Measurements from ENCODE around the gene ARMH4. TPM values are rescaled to one million over a fixed set of nuclear protein-coding genes. Genes with fewer than 3 reads are reported as not detected.

Gene ARMH4
- total RNA-seq, 1 experiment from 2014 or later, result 42.6 TPM

DNA sequence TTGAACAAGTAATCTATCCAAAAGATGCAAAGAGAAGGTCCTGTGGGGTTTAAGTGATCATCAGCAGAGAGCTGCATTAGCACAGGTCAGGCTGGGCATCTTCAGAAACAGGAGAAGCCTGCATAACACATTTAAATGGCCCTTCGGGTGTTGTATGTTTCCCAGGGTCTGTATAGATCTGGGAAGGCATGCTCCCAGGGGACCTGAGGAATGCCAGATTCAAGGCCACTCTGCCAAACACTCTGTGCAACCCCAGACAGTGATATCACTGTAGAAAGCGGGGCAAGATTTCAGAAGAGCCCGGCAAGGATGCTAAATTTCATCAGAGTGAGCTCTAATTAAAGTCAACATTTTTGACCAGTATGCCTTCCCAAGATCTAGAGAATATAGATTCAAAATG lies 92.9 kb downstream of the ARMH4 start:
- no peak overlapping the region for H2BK20ac ChIP-seq (ENCODE audit: low read depth, low read length, poor library complexity, severe bottlenecking)
- no CpG with 5 or more reads among the region's 3 CpGs for WGBS (ENCODE audit: extremely low coverage, insufficient read length, low lambda C conversion rate)
- no peak overlapping the region for H3K4me3 Mint-ChIP-seq

More for the DNA sequence above, 92.9 kb downstream of the ARMH4 start:
- H3K9me3 ChIP-seq (ENCODE audit: control insufficient read depth, low read depth, low read length), result no peaks in the 10 kb centered on the region
- H3K4me1 ChIP-seq (ENCODE audit: insufficient read depth, low read length), result no peaks in the 10 kb centered on the region
- H2BK12ac ChIP-seq (ENCODE audit: insufficient read length, low read depth, low read length), result no peak overlapping the region
- no peak overlapping the region for H3K18ac ChIP-seq (ENCODE audit: insufficient read length, low read depth, low read length)
- H4K20me1 ChIP-seq (ENCODE audit: control insufficient read depth, insufficient read depth, insufficient read length), result no peaks in the 10 kb centered on the region
- H3K4ac ChIP-seq (ENCODE audit: low read depth, low read length), result no peak overlapping the region
- H2AK5ac ChIP-seq (ENCODE audit: insufficient read length, low read length), result no peak overlapping the region
- H3K56ac ChIP-seq (ENCODE audit: insufficient read length, low read depth, low read length), result no peak overlapping the region
- no peak overlapping the region for H3K23ac ChIP-seq (ENCODE audit: insufficient read length, low read depth, low read length)
- no peaks in the 10 kb centered on the region for H3K79me2 ChIP-seq (ENCODE audit: insufficient read depth, low read length)
- H3K4me1 Mint-ChIP-seq, result peaks cover 7 to 15% of the 10 kb centered on the region in 2 experiments
- no peaks in the 10 kb centered on the region for H3K23me2 ChIP-seq (ENCODE audit: insufficient read length, low read depth, low read length, poor library complexity, severe bottlenecking)
- H2BK15ac ChIP-seq (ENCODE audit: low read depth, low read length), result no peak overlapping the region
- H2BK5ac ChIP-seq (ENCODE audit: insufficient read length, low read length), result no peak overlapping the region
- no peaks in the 10 kb centered on the region for H3K27me3 ChIP-seq (ENCODE audit: insufficient read depth, low read length)
- no peaks in the 10 kb centered on the region for H3K36me3 Mint-ChIP-seq (ENCODE audit: insufficient read depth in 1 of 3, low read depth in 3 of 3)
- H4K8ac ChIP-seq (replicated peaks; ENCODE audit: insufficient read length, low read depth, low read length), result no peak overlapping the region
- H2AFZ ChIP-seq (ENCODE audit: low read length), result no peak overlapping the region
- DNase-seq, result no peak
- no peaks in the 10 kb centered on the region for H3K9me3 Mint-ChIP-seq
- H3T11ph ChIP-seq (ENCODE audit: low read length), result no peak overlapping the region
- H3K9ac ChIP-seq (ENCODE audit: extremely low read depth, insufficient read length, low read length), result no peak overlapping the region
- no peak overlapping the region for H4K91ac ChIP-seq (ENCODE audit: insufficient read length, low read depth, low read length)
- no peak overlapping the region for H3K27ac Mint-ChIP-seq
- H3K4me2 ChIP-seq (ENCODE audit: insufficient read depth, insufficient read length, low read length), result no peak overlapping the region
- H3K79me1 ChIP-seq (ENCODE audit: insufficient read depth, low read depth, low read length, poor library complexity, severe bottlenecking), result no peaks in the 10 kb centered on the region
- H3K14ac ChIP-seq (ENCODE audit: insufficient read depth, low read length), result no peak overlapping the region
- no peak overlapping the region for H2BK120ac ChIP-seq (ENCODE audit: low read depth, low read length, poor library complexity, severe bottlenecking)
- H3K27me3 Mint-ChIP-seq (ENCODE audit: low read depth), result no peaks in the 10 kb centered on the region
- no peak overlapping the region for H4K5ac ChIP-seq (ENCODE audit: insufficient read length, low read depth, low read length)
- no peak overlapping the region for H3K27ac ChIP-seq (ENCODE audit: insufficient read length, low read depth, low read length)
- TF ChIP-seq, protein P1, sequence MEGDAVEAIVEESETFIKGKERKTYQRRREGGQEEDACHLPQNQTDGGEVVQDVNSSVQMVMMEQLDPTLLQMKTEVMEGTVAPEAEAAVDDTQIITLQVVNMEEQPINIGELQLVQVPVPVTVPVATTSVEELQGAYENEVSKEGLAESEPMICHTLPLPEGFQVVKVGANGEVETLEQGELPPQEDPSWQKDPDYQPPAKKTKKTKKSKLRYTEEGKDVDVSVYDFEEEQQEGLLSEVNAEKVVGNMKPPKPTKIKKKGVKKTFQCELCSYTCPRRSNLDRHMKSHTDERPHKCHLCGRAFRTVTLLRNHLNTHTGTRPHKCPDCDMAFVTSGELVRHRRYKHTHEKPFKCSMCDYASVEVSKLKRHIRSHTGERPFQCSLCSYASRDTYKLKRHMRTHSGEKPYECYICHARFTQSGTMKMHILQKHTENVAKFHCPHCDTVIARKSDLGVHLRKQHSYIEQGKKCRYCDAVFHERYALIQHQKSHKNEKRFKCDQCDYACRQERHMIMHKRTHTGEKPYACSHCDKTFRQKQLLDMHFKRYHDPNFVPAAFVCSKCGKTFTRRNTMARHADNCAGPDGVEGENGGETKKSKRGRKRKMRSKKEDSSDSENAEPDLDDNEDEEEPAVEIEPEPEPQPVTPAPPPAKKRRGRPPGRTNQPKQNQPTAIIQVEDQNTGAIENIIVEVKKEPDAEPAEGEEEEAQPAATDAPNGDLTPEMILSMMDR (conservative IDR thresholded peaks at IDR 0.05), result no peak

Measured in H9 (cell line).